H9 (cell line): ENCODE measurements around the gene TMEM235. TPM values are rescaled to one million over a fixed set of nuclear protein-coding genes. Genes with fewer than 3 reads are reported as not detected.

Experiments used
- DNase-seq: peaks from one replicate; pipeline ENCODE4 v3.0.0-alpha.2; 2017
- H2AFZ ChIP-seq: one replicate; pipeline ENCODE4 v1.6.1; 2013; ENCODE audit warnings: mild to moderate bottlenecking, low read length, control low read depth, moderate library complexity
- H2AK5ac ChIP-seq: 2 replicates; pipeline ENCODE4 v1.6.1; 2013; ENCODE audit warnings: low read length, control low read depth, mixed read lengths; ENCODE audit not compliant: insufficient read length
- H2BK120ac ChIP-seq: one replicate; pipeline ENCODE4 v1.6.1; 2013; ENCODE audit warnings: low read depth, mild to moderate bottlenecking, low read length, control low read depth, inconsistent platforms; ENCODE audit not compliant: poor library complexity, severe bottlenecking
- H2BK12ac ChIP-seq: 2 replicates; pipeline ENCODE4 v1.6.1; 2013; ENCODE audit warnings: low read length, control low read depth, mixed read lengths, low read depth; ENCODE audit not compliant: insufficient read length
- H2BK15ac ChIP-seq: 2 replicates; pipeline ENCODE4 v1.6.1; 2013; ENCODE audit warnings: low read depth, low read length, control low read depth
- H2BK20ac ChIP-seq: one replicate; pipeline ENCODE4 v1.6.1; 2013; ENCODE audit warnings: low read depth, mild to moderate bottlenecking, low read length, control low read depth, inconsistent platforms; ENCODE audit not compliant: poor library complexity, severe bottlenecking
- H2BK5ac ChIP-seq: 2 replicates; pipeline ENCODE4 v1.6.1; 2013; ENCODE audit warnings: low read length, control low read depth, mixed read lengths; ENCODE audit not compliant: insufficient read length
- H3K14ac ChIP-seq: 2 replicates; pipeline ENCODE4 v1.6.1; 2013; ENCODE audit warnings: low read length, control low read depth; ENCODE audit not compliant: insufficient read depth
- H3K18ac ChIP-seq: 2 replicates; pipeline ENCODE4 v1.6.1; 2013; ENCODE audit warnings: low read depth, mild to moderate bottlenecking, mixed read lengths, low read length, control low read depth; ENCODE audit not compliant: insufficient read length
- H3K23ac ChIP-seq: 2 replicates; pipeline ENCODE4 v1.6.1; 2013; ENCODE audit warnings: low read length, control low read depth, mixed read lengths, low read depth; ENCODE audit not compliant: insufficient read length
- H3K23me2 ChIP-seq: 2 replicates; pipeline ENCODE4 v1.6.1; 2013; ENCODE audit warnings: low read depth, mild to moderate bottlenecking, mixed read lengths, low read length, control low read depth; ENCODE audit not compliant: insufficient read length, poor library complexity, severe bottlenecking
- H3K27ac ChIP-seq: 2 replicates; pipeline ENCODE4 v1.5.1; 2013; ENCODE audit warnings: low read length, control low read depth, mixed read lengths, low read depth; ENCODE audit not compliant: insufficient read length
- H3K27me3 ChIP-seq: 2 replicates; pipeline ENCODE4 v1.6.1; 2013; ENCODE audit warnings: low read length, control low read depth, inconsistent platforms; ENCODE audit not compliant: insufficient read depth
- H3K4ac ChIP-seq: 2 replicates; pipeline ENCODE4 v1.6.1; 2013; ENCODE audit warnings: low read depth, mild to moderate bottlenecking, control low read depth, inconsistent platforms, low read length, moderate library complexity
- H3K4me1 ChIP-seq: 2 replicates; pipeline ENCODE4 v1.6.1; 2013; ENCODE audit warnings: low read length, control low read depth, inconsistent platforms; ENCODE audit not compliant: insufficient read depth
- H3K4me2 ChIP-seq: 2 replicates; pipeline ENCODE4 v1.6.1; 2013; ENCODE audit warnings: low read length, control low read depth, mixed read lengths; ENCODE audit not compliant: insufficient read length, insufficient read depth
- H3K56ac ChIP-seq: 2 replicates; pipeline ENCODE4 v1.6.1; 2013; ENCODE audit warnings: low read depth, mild to moderate bottlenecking, mixed read lengths, low read length, control low read depth; ENCODE audit not compliant: insufficient read length
- H3K79me1 ChIP-seq: 2 replicates; pipeline ENCODE4 v1.6.1; 2013; ENCODE audit warnings: low read depth, mild to moderate bottlenecking, moderate library complexity, low read length, control low read depth, inconsistent platforms; ENCODE audit not compliant: insufficient read depth, poor library complexity, severe bottlenecking
- H3K79me2 ChIP-seq: 2 replicates; pipeline ENCODE4 v1.6.1; 2013; ENCODE audit warnings: low read length, control low read depth, inconsistent platforms; ENCODE audit not compliant: insufficient read depth
- H3K9ac ChIP-seq: 2 replicates; pipeline ENCODE4 v1.6.1; 2013; ENCODE audit warnings: low read length, control low read depth, mixed read lengths; ENCODE audit not compliant: insufficient read length; ENCODE audit errors: extremely low read depth
- H3K9me3 ChIP-seq: one replicate; pipeline ENCODE4 v1.6.1; 2013; ENCODE audit warnings: low read depth, low read length, inconsistent platforms; ENCODE audit not compliant: control insufficient read depth
- H3T11ph ChIP-seq: one replicate; pipeline ENCODE4 v1.6.1; 2013; ENCODE audit warnings: mild to moderate bottlenecking, low read length, control low read depth, inconsistent platforms
- H4K20me1 ChIP-seq: one replicate; pipeline ENCODE4 v1.6.1; 2013; ENCODE audit not compliant: control insufficient read depth, insufficient read length, insufficient read depth
- H4K5ac ChIP-seq: 2 replicates; pipeline ENCODE4 v1.6.1; 2013; ENCODE audit warnings: low read depth, mild to moderate bottlenecking, mixed read lengths, low read length, control low read depth; ENCODE audit not compliant: insufficient read length
- H4K8ac ChIP-seq: replicated peaks from 2 replicates; pipeline ENCODE4 v1.6.1; 2013; ENCODE audit warnings: low read length, control low read depth, mixed read lengths, low read depth; ENCODE audit not compliant: insufficient read length
- H4K91ac ChIP-seq: 2 replicates; pipeline ENCODE4 v1.6.1; 2013; ENCODE audit warnings: low read depth, mild to moderate bottlenecking, moderate library complexity, mixed read lengths, low read length, control low read depth; ENCODE audit not compliant: insufficient read length
- H3K27ac Mint-ChIP-seq, 3 experiments: 2 replicates in 2 of 3; 3 replicates in 1 of 3; pipeline ENCODE4 v1.8.0; 2020 to 2021; ENCODE audit warnings: mixed read lengths in 3 of 3, mild to moderate bottlenecking in 1 of 3, moderate library complexity in 1 of 3
- H3K27me3 Mint-ChIP-seq: 2 replicates; pipeline ENCODE4 v1.8.0; 2021; ENCODE audit warnings: low read depth, mild to moderate bottlenecking, moderate library complexity, mixed read lengths
- H3K36me3 Mint-ChIP-seq, 3 experiments: 2 replicates in 2 of 3; 3 replicates in 1 of 3; pipeline ENCODE4 v1.8.0; 2020 to 2021; ENCODE audit warnings: low read depth in 3 of 3, mixed read lengths in 3 of 3; ENCODE audit not compliant: insufficient read depth in 1 of 3
- H3K4me1 Mint-ChIP-seq, 2 experiments: 2 replicates each; pipeline ENCODE4 v1.8.0; 2020; ENCODE audit warnings: mixed read lengths in 2 of 2
- H3K4me3 Mint-ChIP-seq, 2 experiments: 2 replicates in 1 of 2; 3 replicates in 1 of 2; pipeline ENCODE4 v1.8.0; 2020 to 2021; ENCODE audit warnings: mild to moderate bottlenecking in 2 of 2, mixed read lengths in 2 of 2, moderate library complexity in 1 of 2
- H3K9me3 Mint-ChIP-seq, 2 experiments: 2 replicates in 1 of 2; 3 replicates in 1 of 2; pipeline ENCODE4 v1.8.0; 2020; ENCODE audit warnings: mild to moderate bottlenecking in 2 of 2, mixed read lengths in 2 of 2, moderate library complexity in 1 of 2
- WGBS: extraction: QIAGEN DNeasy Blood & Tissue Kit; methylation state at CpG from one replicate; pipeline ENCODE4 v1.1.7; 2013; ENCODE audit warnings: missing lambda C conversion rate, low lambda C conversion rate, mixed read lengths; ENCODE audit not compliant: insufficient read length; ENCODE audit errors: extremely low coverage; 5-methylcytosine and 5-hydroxymethylcytosine counted together
- total RNA-seq: library from RNA; stranded (reverse); gene quantifications from 2 replicates; pipeline ENCODE4 v1.2.1, GENCODE V29; 2021
- TF ChIP-seq, protein P1 (sequence below): fragments of 200-600 bp; sonication (generic); conservative IDR thresholded peaks from 3 replicates; pipeline ENCODE4 v1.8.0; 2021; ENCODE audit warnings: antibody characterized with exemption, mild to moderate bottlenecking

The TMEM235 gene
- total RNA-seq, 1 experiment from 2014 or later: 0.28 TPM

DNA sequence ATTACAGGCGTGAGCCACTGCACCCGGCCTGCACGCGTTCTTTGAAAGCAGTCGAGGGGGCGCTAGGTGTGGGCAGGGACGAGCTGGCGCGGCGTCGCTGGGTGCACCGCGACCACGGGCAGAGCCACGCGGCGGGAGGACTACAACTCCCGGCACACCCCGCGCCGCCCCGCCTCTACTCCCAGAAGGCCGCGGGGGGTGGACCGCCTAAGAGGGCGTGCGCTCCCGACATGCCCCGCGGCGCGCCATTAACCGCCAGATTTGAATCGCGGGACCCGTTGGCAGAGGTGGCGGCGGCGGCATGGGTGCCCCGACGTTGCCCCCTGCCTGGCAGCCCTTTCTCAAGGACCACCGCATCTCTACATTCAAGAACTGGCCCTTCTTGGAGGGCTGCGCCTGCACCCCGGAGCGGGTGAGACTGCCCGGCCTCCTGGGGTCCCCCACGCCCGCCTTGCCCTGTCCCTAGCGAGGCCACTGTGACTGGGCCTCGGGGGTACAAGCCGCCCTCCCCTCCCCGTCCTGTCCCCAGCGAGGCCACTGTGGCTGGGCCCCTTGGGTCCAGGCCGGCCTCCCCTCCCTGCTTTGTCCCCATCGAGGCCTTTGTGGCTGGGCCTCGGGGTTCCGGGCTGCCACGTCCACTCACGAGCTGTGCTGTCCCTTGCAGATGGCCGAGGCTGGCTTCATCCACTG, 17.3 kb upstream of the TMEM235 start, which contains the start of gene BIRC5:
TSS of gene BIRC5 (plus strand) at position 238 of the 690 bp plus-strand sequence. CDS start at position 302, 64 bp downstream.
- no peak within 1 kb of the TSS for H3K14ac ChIP-seq
- H3K27ac ChIP-seq: no peak within 1 kb of the TSS
- H2BK5ac ChIP-seq: no peak within 1 kb of the TSS
- peak within 1 kb of the TSS; percentile 27 for H3K18ac ChIP-seq
- peak within 1 kb of the TSS; percentile 78 for H3K4me2 ChIP-seq
- no peak within 1 kb of the TSS for H3K56ac ChIP-seq
- peak within 1 kb of the TSS; percentile 79 for H3K9ac ChIP-seq
- no peak within 1 kb of the TSS for H2AFZ ChIP-seq
- peaks cover 19 to 25% (median 21%) of the 10 kb centered on the region in 3 experiments for H3K36me3 Mint-ChIP-seq
- H4K5ac ChIP-seq: no peak within 1 kb of the TSS
- no peaks in the 10 kb centered on the region for H3K4me1 ChIP-seq
- H3K79me1 ChIP-seq: peaks cover 8% of the 10 kb centered on the region
- no peak within 1 kb of the TSS for H3K23ac ChIP-seq
- no peaks in the 10 kb centered on the region for H3K9me3 Mint-ChIP-seq
- peaks cover 12% of the 10 kb centered on the region; the same call in 1 of the 2 replicates for H3K79me2 ChIP-seq
- peak within 1 kb of the TSS in 2 of 3 experiments; percentile 96 to 99; a peak in 5 of 7 replicates for H3K27ac Mint-ChIP-seq
- no peak within 1 kb of the TSS for H3K4ac ChIP-seq
- H2BK12ac ChIP-seq: no peak within 1 kb of the TSS
- no peak within 1 kb of the TSS for H2AK5ac ChIP-seq
- H3K4me3 Mint-ChIP-seq: peak within 1 kb of the TSS; percentile 95 to 97
- peaks cover 10 to 11% of the 10 kb centered on the region in 2 experiments for H3K4me1 Mint-ChIP-seq
- peaks cover 13% of the 10 kb centered on the region for H3K27me3 Mint-ChIP-seq
- no peak within 1 kb of the TSS for H4K8ac ChIP-seq
- peaks cover 8% of the 10 kb centered on the region for H3K23me2 ChIP-seq
- no peaks in the 10 kb centered on the region for H3K9me3 ChIP-seq
- TF ChIP-seq, protein P1, sequence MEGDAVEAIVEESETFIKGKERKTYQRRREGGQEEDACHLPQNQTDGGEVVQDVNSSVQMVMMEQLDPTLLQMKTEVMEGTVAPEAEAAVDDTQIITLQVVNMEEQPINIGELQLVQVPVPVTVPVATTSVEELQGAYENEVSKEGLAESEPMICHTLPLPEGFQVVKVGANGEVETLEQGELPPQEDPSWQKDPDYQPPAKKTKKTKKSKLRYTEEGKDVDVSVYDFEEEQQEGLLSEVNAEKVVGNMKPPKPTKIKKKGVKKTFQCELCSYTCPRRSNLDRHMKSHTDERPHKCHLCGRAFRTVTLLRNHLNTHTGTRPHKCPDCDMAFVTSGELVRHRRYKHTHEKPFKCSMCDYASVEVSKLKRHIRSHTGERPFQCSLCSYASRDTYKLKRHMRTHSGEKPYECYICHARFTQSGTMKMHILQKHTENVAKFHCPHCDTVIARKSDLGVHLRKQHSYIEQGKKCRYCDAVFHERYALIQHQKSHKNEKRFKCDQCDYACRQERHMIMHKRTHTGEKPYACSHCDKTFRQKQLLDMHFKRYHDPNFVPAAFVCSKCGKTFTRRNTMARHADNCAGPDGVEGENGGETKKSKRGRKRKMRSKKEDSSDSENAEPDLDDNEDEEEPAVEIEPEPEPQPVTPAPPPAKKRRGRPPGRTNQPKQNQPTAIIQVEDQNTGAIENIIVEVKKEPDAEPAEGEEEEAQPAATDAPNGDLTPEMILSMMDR: no peak
- H4K91ac ChIP-seq: no peak within 1 kb of the TSS
- H3T11ph ChIP-seq: no peak within 1 kb of the TSS
- H2BK120ac ChIP-seq: no peak within 1 kb of the TSS
- H4K20me1 ChIP-seq: peaks cover 3% of the 10 kb centered on the region
- peak; percentile 93 for DNase-seq
- H2BK20ac ChIP-seq: no peak within 1 kb of the TSS
- no CpG with 5 or more reads among the region's 60 CpGs for WGBS
- H2BK15ac ChIP-seq: no peak within 1 kb of the TSS
- no peaks in the 10 kb centered on the region for H3K27me3 ChIP-seq
